BE2C (cell line): ENCODE data around the gene PACRG.

Experiments used
- DNase-seq: peaks from one replicate; pipeline ENCODE4 v3.0.0-alpha.2; 2020
- H3K27me3 ChIP-seq: fragments of 250-450 bp; sonication (Bioruptor Pico); 2 replicates; pipeline ENCODE4 v1.5.1; 2020; ENCODE audit warnings: mild to moderate bottlenecking
- H3K36me3 ChIP-seq: fragments of 250-450 bp; sonication (Bioruptor Pico); 2 replicates; pipeline ENCODE4 v1.5.1; 2020; ENCODE audit warnings: mild to moderate bottlenecking
- H3K4me1 ChIP-seq: fragments of 250-450 bp; sonication (Bioruptor Pico); 2 replicates; pipeline ENCODE4 v1.5.1; 2020
- H3K4me3 ChIP-seq: 2 replicates; pipeline ENCODE4 v1.5.1; 2011; ENCODE audit warnings: low read depth, low read length
- H3K9me3 ChIP-seq: fragments of 250-450 bp; sonication (Bioruptor Pico); 2 replicates; pipeline ENCODE4 v1.5.1; 2020
- TF ChIP-seq, protein P1 (sequence below): IDR thresholded peaks from 2 replicates; pipeline ENCODE4 v1.5.1; 2012; ENCODE audit warnings: mild to moderate bottlenecking, low read depth, low read length

PACRG gene

DNA sequence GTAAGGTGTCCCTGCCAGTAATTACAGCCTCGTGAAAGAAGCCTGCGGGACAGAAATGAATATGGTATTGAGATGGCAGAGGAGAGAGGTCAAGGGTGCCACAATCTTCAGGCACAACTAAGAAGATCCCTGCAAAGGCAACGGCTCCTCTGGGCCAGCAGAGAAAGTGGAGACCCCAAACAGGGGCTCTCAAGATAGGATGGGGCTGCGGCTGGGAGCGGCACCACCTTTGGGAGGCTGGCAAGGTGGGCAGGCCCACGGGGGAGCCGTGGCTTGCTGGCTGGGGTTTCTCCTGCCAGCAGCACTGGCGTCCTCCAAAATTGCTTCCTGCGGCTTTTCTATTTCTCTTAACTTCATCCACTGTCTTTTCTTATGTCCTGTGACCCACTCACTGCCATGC, 503.1 kb downstream of the PACRG start:
- Histone ChIP-seq H3K36me3 (no peaks in the 10 kb centered on the region), H3K27me3 (no peaks in the 10 kb centered on the region), H3K9me3 (no peaks in the 10 kb centered on the region), H3K4me1 (no peaks in the 10 kb centered on the region), H3K4me3 (no peak overlapping the region)
- TF ChIP-seq, protein P1, sequence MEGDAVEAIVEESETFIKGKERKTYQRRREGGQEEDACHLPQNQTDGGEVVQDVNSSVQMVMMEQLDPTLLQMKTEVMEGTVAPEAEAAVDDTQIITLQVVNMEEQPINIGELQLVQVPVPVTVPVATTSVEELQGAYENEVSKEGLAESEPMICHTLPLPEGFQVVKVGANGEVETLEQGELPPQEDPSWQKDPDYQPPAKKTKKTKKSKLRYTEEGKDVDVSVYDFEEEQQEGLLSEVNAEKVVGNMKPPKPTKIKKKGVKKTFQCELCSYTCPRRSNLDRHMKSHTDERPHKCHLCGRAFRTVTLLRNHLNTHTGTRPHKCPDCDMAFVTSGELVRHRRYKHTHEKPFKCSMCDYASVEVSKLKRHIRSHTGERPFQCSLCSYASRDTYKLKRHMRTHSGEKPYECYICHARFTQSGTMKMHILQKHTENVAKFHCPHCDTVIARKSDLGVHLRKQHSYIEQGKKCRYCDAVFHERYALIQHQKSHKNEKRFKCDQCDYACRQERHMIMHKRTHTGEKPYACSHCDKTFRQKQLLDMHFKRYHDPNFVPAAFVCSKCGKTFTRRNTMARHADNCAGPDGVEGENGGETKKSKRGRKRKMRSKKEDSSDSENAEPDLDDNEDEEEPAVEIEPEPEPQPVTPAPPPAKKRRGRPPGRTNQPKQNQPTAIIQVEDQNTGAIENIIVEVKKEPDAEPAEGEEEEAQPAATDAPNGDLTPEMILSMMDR, result no peak
- no peak for DNase-seq

DNA sequence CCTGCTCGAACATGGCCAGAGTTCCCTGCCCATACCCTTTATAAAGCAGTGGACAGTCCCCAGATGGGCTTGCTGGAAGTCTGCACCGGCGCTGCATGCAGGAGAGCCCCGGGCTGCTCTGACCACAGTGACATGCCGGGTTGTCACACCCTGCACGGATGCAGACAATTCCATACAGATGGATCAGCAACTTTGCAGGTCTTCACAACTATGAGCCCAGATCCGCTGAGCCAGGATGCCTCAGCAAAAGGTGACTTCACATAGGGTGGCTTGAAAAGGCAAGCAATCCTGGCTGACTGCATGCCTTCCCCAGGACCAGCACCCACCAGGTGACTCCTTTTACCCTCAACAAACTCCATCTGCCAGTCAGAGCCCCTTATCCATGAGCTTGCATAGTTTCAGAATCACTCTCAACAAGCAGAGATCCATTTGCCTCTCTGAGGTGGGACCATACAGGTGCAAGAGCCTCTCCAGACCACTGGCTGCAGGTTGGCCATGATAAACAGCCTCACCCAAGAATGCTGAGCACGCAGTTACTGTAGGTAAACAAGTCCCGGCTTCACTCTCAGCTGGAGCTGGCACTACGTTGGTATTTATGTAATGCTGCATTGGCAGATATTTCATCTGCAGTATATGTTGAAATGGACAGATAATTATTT, 503.7 kb downstream of the PACRG start:
- no peak for DNase-seq
- TF ChIP-seq, protein P1, result no peak

DNA sequence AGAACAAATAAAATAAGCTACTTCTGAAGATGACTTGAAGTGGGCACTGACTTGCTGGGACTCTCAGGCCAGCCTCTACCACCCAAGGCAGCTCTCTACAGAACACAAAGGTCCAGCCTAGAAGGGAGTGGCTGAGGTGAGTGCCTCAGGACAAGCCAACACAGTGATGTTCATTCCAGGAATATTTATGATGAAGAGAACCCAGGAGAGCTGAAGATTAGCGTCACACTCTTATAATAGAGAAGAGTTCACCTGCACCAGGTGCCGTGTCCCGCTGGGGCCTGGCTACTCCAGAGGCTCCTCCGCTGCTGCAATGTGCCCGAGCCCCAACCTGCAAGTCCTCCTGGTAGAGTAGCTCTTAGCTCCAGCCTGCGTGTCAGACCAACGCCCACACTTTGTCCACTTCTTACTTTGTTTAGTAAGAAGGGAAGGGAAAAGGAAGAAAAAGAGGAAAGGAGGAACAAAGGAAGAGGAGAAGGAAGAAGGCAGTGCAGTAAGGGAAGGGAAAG, 504.3 kb downstream of the PACRG start:
- TF ChIP-seq, protein P1, result no peak

More for the DNA sequence above, 503.7 kb downstream of the PACRG start:
- H3K4me1 ChIP-seq, result no peaks in the 10 kb centered on the region
- no peaks in the 10 kb centered on the region for H3K36me3 ChIP-seq
- H3K27me3 ChIP-seq, result no peaks in the 10 kb centered on the region
- no peak overlapping the region for H3K4me3 ChIP-seq
- H3K9me3 ChIP-seq, result no peaks in the 10 kb centered on the region

DNA sequence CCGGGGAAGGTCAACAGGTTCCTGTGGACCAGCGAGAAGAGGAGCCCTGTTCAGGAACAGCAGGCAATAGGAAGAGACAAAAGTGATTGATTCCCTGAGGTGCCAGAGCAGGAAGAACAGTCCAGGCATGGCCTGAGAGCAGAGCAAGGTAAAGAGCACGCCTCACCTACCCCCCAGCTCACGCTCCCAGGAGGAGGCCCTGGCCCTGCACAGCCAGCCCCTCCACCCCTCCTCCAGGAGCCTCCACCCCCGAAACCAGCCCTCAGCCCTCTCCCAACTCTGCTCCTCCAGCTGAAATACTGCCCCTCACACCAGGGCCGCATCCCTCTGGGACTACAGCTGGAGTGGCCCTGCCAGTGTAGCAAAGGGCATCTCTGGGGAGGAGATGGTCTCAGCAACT, 504.9 kb downstream of the PACRG start:
- Histone ChIP-seq H3K9me3 (no peaks in the 10 kb centered on the region), H3K4me3 (no peak overlapping the region), H3K4me1 (no peaks in the 10 kb centered on the region), H3K27me3 (no peaks in the 10 kb centered on the region), H3K36me3 (no peaks in the 10 kb centered on the region)
- no peak for DNase-seq
- TF ChIP-seq, protein P1, result no peak

More for the DNA sequence above, 504.3 kb downstream of the PACRG start:
- Histone ChIP-seq H3K4me1 (no peaks in the 10 kb centered on the region), H3K9me3 (no peaks in the 10 kb centered on the region), H3K4me3 (no peak overlapping the region), H3K36me3 (no peaks in the 10 kb centered on the region), H3K27me3 (no peaks in the 10 kb centered on the region)
- DNase-seq, result no peak

DNA sequence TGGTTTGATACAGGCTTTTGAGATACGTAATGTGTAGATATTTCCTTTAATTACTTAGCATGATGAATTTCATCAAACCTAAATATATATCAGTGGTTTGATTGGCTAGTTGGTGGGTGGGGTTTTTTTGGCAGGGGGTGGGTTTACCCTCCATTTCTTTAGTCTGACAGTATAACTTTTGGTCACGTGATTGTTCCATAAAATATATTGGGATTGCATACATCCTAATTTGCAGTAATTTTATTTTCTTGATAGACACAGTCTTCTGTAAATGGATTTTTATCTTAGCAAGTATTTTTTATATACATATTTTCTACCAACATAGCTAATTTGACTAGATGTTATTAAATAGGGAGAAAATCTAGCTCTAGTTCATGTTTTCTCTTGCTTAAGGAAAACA, 509.3 kb downstream of the PACRG start:
- no peaks in the 10 kb centered on the region for H3K4me1 ChIP-seq
- H3K4me3 ChIP-seq, result no peak overlapping the region
- TF ChIP-seq, protein P1, result no peak
- H3K9me3 ChIP-seq, result no peaks in the 10 kb centered on the region
- H3K27me3 ChIP-seq, result no peaks in the 10 kb centered on the region
- no peaks in the 10 kb centered on the region for H3K36me3 ChIP-seq
- DNase-seq, result no peak

DNA sequence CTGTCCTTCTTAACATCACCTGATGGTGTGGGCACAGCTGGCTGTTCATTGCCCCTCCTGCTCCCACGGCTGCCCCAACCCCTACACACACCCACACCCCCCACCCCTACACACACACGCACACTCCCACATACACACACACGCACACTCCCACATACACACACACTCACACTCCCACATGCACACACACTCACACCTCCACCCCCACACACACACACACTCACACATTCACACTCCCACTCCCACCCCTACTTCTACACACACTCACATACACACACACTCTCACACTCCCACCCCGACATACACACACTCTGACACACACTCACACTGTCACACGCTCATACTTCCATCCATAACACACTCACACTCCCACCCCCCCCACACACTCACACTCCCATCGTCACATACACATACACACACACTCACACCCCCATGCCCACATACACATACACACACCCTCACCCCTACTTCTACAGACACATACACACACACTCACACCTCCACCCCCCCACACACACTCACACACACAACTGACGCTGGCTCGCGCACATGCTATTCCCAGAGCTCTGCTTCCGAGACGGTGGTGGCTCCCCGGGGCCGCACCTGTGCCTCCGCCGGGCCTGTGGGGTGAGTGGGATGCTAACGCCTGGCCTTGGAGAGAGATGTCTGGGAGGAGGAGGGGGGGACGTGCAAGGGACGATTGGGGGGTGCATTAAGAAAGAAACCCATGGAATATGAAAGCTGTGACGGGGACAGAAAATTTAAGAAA, 512.0 kb downstream of the PACRG start:
- no peaks in the 10 kb centered on the region for H3K36me3 ChIP-seq
- no peaks in the 10 kb centered on the region for H3K27me3 ChIP-seq
- H3K9me3 ChIP-seq, result no peaks in the 10 kb centered on the region
- TF ChIP-seq, protein P1, result no peak
- no peaks in the 10 kb centered on the region for H3K4me1 ChIP-seq
- no peak overlapping the region for H3K4me3 ChIP-seq
- DNase-seq, result no peak
